ENCODE results near the gene DBN1.

DNA sequence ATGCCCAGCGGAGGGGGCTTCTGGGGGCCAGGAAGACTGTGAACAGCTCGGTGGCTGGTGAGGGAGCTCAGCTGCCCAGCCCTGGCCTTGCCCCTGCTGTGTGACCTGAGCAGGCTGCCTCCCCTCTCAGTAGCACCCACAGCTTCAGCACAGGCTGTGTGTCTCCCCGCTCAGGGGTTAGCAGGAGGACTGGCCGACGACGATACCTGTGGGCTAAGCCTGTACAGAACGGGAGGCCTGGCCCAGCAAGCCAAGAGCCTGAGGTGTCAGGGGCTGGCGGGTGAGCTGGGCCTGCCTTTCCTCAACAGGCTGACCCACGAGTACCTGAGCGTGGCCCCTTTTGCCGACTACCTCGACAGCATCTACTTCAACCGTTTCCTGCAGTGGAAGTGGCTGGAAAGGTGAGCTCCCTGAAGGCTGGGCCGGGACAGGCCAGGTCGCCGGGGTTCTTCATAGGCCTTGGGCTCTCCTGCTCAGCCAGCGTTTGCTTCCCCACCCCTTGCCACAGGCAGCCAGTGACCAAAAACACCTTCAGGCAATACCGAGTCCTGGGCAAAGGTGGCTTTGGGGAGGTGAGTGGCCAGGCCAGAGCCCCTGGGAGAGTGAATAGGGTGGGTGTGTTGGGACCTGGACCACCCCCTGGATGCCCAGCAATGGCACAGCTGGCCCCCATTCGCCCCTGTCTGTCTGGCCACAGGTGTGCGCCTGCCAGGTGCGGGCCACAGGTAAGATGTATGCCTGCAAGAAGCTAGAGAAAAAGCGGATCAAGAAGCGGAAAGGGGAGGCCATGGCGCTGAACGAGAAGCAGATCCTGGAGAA is 40.4 kb downstream of the DBN1 start:
- TF ChIP-seq, protein P1, sequence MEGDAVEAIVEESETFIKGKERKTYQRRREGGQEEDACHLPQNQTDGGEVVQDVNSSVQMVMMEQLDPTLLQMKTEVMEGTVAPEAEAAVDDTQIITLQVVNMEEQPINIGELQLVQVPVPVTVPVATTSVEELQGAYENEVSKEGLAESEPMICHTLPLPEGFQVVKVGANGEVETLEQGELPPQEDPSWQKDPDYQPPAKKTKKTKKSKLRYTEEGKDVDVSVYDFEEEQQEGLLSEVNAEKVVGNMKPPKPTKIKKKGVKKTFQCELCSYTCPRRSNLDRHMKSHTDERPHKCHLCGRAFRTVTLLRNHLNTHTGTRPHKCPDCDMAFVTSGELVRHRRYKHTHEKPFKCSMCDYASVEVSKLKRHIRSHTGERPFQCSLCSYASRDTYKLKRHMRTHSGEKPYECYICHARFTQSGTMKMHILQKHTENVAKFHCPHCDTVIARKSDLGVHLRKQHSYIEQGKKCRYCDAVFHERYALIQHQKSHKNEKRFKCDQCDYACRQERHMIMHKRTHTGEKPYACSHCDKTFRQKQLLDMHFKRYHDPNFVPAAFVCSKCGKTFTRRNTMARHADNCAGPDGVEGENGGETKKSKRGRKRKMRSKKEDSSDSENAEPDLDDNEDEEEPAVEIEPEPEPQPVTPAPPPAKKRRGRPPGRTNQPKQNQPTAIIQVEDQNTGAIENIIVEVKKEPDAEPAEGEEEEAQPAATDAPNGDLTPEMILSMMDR (IDR thresholded peaks at IDR 0.05; ENCODE audit: low read depth, low read length), result no peak
- TF ChIP-seq MYC (IDR thresholded peaks at IDR 0.05; ENCODE audit: low read depth, low read length), result no peak
- TF ChIP-seq, protein P2, sequence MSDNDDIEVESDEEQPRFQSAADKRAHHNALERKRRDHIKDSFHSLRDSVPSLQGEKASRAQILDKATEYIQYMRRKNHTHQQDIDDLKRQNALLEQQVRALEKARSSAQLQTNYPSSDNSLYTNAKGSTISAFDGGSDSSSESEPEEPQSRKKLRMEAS (IDR thresholded peaks at IDR 0.05; ENCODE audit: low read depth, low read length), result no peak
